SK-N-SH treated with all-trans-retinoic acid at 6 μM for 48 hours (cell line): ENCODE measurements around the gene OPRM1.
"Not testable (repeated sequence)": the region's sequence is repeated elsewhere in the genome, so short reads cannot be mapped to it uniquely, and the experiment has no call there.

ENCODE experiments used
- ATAC-seq: fragments of 200-7000 bp; cut with Tn5 transposase; 3 replicates; pipeline ENCODE4 v1.9.1; 2020; ENCODE audit warnings: mild to moderate bottlenecking, moderate library complexity
- ARNTL ChIP-seq: fragments of 450-650 bp; formaldehyde crosslinking; IDR thresholded peaks from 2 replicates; pipeline ENCODE4 v1.5.0; 2020; ENCODE audit warnings: low read depth, mild to moderate bottlenecking, moderate library complexity, borderline replicate concordance
- BACH2 ChIP-seq: fragments of 250-450 bp; sonication (Bioruptor Pico); IDR thresholded peaks from 2 replicates; pipeline ENCODE4 v1.9.0; 2021; ENCODE audit warnings: mild to moderate bottlenecking, borderline replicate concordance
- CSDC2 ChIP-seq: fragments of 250-450 bp; sonication (Bioruptor Pico); IDR thresholded peaks from 2 replicates; pipeline ENCODE4 v1.5.0; 2020; ENCODE audit warnings: mild to moderate bottlenecking, moderate library complexity
- CSRNP3 ChIP-seq: fragments of 250-450 bp; sonication (Bioruptor Pico); IDR thresholded peaks from 2 replicates; pipeline ENCODE4 v1.5.1; 2021; ENCODE audit warnings: mild to moderate bottlenecking, moderate library complexity
- ESRRG ChIP-seq: fragments of 250-450 bp; sonication (Bioruptor Pico); IDR thresholded peaks from 2 replicates; pipeline ENCODE4 v1.6.1; 2021; ENCODE audit warnings: mild to moderate bottlenecking
- GLIS3 ChIP-seq: fragments of 250-450 bp; sonication (Bioruptor Pico); IDR thresholded peaks from 2 replicates; pipeline ENCODE4 v1.5.0; 2020; ENCODE audit warnings: mild to moderate bottlenecking, moderate library complexity
- ISL1 ChIP-seq: fragments of 250-450 bp; sonication (Bioruptor Pico); IDR thresholded peaks from 2 replicates; pipeline ENCODE4 v2.1.2; 2022; ENCODE audit warnings: mild to moderate bottlenecking, moderate library complexity
- OSR1 ChIP-seq: fragments of 250-450 bp; sonication (Bioruptor Pico); IDR thresholded peaks from 2 replicates; pipeline ENCODE4 v1.8.0; 2022; ENCODE audit warnings: moderate library complexity, mild to moderate bottlenecking, inconsistent platforms
- PPARA ChIP-seq: fragments of 250-450 bp; sonication (Bioruptor Pico); IDR thresholded peaks from 2 replicates; pipeline ENCODE4 v1.5.0; 2020; ENCODE audit warnings: mild to moderate bottlenecking, borderline replicate concordance
- SNAI2 ChIP-seq: fragments of 250-450 bp; sonication (Bioruptor Pico); IDR thresholded peaks from 2 replicates; pipeline ENCODE4 v1.5.0; 2020; ENCODE audit warnings: mild to moderate bottlenecking, moderate library complexity
- TCF4 ChIP-seq: fragments of 250-450 bp; sonication (Bioruptor Pico); IDR thresholded peaks from 2 replicates; pipeline ENCODE4 v1.8.0; 2021; ENCODE audit warnings: mild to moderate bottlenecking, moderate library complexity, borderline replicate concordance
- TOX ChIP-seq: fragments of 250-450 bp; sonication (Bioruptor Pico); IDR thresholded peaks from 2 replicates; pipeline ENCODE4 v1.8.0; 2021; ENCODE audit warnings: mild to moderate bottlenecking, moderate library complexity, borderline replicate concordance
- TSHZ2 ChIP-seq: fragments of 250-450 bp; sonication (Bioruptor Pico); IDR thresholded peaks from 2 replicates; pipeline ENCODE4 v1.5.0; 2020; ENCODE audit warnings: mild to moderate bottlenecking, moderate library complexity
- ZC3H10 ChIP-seq: fragments of 250-450 bp; sonication (Bioruptor Pico); IDR thresholded peaks from 2 replicates; pipeline ENCODE4 v1.5.1; 2021; ENCODE audit warnings: mild to moderate bottlenecking, moderate library complexity
- ZFP3 ChIP-seq: fragments of 250-450 bp; sonication (Bioruptor Pico); IDR thresholded peaks from 2 replicates; pipeline ENCODE4 v1.5.0; 2020; ENCODE audit warnings: mild to moderate bottlenecking, moderate library complexity
- ZFP30 ChIP-seq: fragments of 450-650 bp; formaldehyde crosslinking; IDR thresholded peaks from 2 replicates; pipeline ENCODE4 v1.5.0; 2022; ENCODE audit warnings: mild to moderate bottlenecking, moderate library complexity
- ZNF565 ChIP-seq: fragments of 450-650 bp; formaldehyde crosslinking; conservative IDR thresholded peaks from 2 replicates; pipeline ENCODE4 v1.5.0; 2020; ENCODE audit warnings: low read depth, mild to moderate bottlenecking, moderate library complexity
- ZNF70 ChIP-seq: fragments of 450-650 bp; formaldehyde crosslinking; IDR thresholded peaks from 2 replicates; pipeline ENCODE4 v1.5.0; 2020; ENCODE audit warnings: mild to moderate bottlenecking, moderate library complexity
- ZNF8 ChIP-seq: fragments of 450-650 bp; formaldehyde crosslinking; IDR thresholded peaks from 2 replicates; pipeline ENCODE4 v1.5.0; 2020; ENCODE audit warnings: mild to moderate bottlenecking, moderate library complexity
- TF ChIP-seq, protein P1 (sequence below): fragments of 250-450 bp; sonication (Bioruptor Pico); IDR thresholded peaks from 2 replicates; pipeline ENCODE4 v1.8.0; 2020; ENCODE audit warnings: mild to moderate bottlenecking, moderate library complexity, borderline replicate concordance

OPRM1 gene

GRCh38 chr6:154170106-154170505 is 131.1 kb downstream of the OPRM1 start:
- no peak for ATAC-seq
- TF ChIP-seq ZFP30 (CRISPR knock-in tag), result no peak
- TF ChIP-seq SNAI2 (CRISPR knock-in tag), result no peak
- no peak for TF ChIP-seq CSDC2
- no peak for TF ChIP-seq ARNTL (CRISPR knock-in tag)
- TF ChIP-seq ZC3H10, result no peak
- TF ChIP-seq BACH2 (CRISPR knock-in tag), result no peak
- no peak for TF ChIP-seq ZNF8
- no peak for TF ChIP-seq ZFP3
- TF ChIP-seq TSHZ2 (CRISPR knock-in tag), result no peak
- TF ChIP-seq ZNF70 (CRISPR knock-in tag), result no peak
- no peak for TF ChIP-seq TOX (CRISPR knock-in tag)
- TF ChIP-seq, protein P1, sequence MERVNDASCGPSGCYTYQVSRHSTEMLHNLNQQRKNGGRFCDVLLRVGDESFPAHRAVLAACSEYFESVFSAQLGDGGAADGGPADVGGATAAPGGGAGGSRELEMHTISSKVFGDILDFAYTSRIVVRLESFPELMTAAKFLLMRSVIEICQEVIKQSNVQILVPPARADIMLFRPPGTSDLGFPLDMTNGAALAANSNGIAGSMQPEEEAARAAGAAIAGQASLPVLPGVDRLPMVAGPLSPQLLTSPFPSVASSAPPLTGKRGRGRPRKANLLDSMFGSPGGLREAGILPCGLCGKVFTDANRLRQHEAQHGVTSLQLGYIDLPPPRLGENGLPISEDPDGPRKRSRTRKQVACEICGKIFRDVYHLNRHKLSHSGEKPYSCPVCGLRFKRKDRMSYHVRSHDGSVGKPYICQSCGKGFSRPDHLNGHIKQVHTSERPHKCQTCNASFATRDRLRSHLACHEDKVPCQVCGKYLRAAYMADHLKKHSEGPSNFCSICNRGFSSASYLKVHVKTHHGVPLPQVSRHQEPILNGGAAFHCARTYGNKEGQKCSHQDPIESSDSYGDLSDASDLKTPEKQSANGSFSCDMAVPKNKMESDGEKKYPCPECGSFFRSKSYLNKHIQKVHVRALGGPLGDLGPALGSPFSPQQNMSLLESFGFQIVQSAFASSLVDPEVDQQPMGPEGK (CRISPR knock-in tag), result no peak
- no peak for TF ChIP-seq CSRNP3 (CRISPR knock-in tag)
- TF ChIP-seq OSR1 (CRISPR knock-in tag), result no peak
- TF ChIP-seq PPARA (CRISPR knock-in tag), result no peak
- TF ChIP-seq GLIS3 (CRISPR knock-in tag), result no peak
- TF ChIP-seq ISL1 (CRISPR knock-in tag), result no peak
- no peak for TF ChIP-seq ESRRG
- TF ChIP-seq ZNF565 (CRISPR knock-in tag), result no peak

GRCh38 chr6:154172393-154172792 is 133.4 kb downstream of the OPRM1 start:
- not testable (repeated sequence) for ATAC-seq

DNA sequence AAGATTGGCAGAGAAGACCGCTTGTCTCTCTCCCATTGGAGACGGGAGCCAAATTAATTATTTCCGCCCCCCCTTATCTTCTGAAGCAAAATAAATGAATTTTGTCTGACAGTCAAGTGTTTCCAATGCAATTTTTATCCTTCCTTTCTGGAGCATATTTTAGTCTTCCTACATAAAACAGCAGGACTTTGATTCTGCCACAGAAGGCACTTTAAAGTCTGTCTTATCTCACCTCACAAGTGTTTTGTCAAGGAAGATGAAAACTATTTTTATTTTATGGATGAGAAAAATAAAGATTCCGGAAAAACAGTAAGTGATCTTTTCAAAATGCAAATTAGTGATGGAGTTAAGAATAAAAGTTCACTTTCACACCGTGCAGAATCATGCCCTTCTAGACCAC is 140.4 kb downstream of the OPRM1 start:
- TF ChIP-seq ESRRG (no peak), TCF4 (no peak), CSRNP3 (CRISPR knock-in tag) (no peak), GLIS3 (CRISPR knock-in tag) (no peak), OSR1 (CRISPR knock-in tag) (no peak), TSHZ2 (CRISPR knock-in tag) (no peak), ZC3H10 (no peak), ISL1 (CRISPR knock-in tag) (no peak)
- TF ChIP-seq, protein P1 (CRISPR knock-in tag), result no peak
- no peak for ATAC-seq
